ENCODE results near the gene C6orf132. TPM values are rescaled to one million over a fixed set of nuclear protein-coding genes. Genes with fewer than 3 reads are reported as not detected.
"Not testable (repeated sequence)": the region's sequence is repeated elsewhere in the genome, so short reads cannot be mapped to it uniquely, and the experiment has no call there.

The C6orf132 gene
- total RNA-seq, 2 donors from 2014 or later, result 1.9 to 2.8 TPM

- TF ChIP-seq CTCF (IDR thresholded peaks at IDR 0.05), result no peak
- no peak overlapping the region for H3K4me3 ChIP-seq
- DNase-seq (ENCODE audit: low spot score), result no peak
Measured at GRCh38 chr6:42176981-42177380, 34.6 kb upstream of the C6orf132 start.

GRCh38 chr6:42175860-42176259, 33.4 kb upstream of the C6orf132 start:
- Histone ChIP-seq H3K27ac (no peak overlapping the region), H3K36me3 (no peaks in the 10 kb centered on the region), H3K9me3 (no peaks in the 10 kb centered on the region), H3K4me3 (no peak overlapping the region), H3K27me3 (no peaks in the 10 kb centered on the region), H3K4me1 (no peaks in the 10 kb centered on the region)
- no peak for DNase-seq (ENCODE audit: low spot score)
- no peak for TF ChIP-seq CTCF (IDR thresholded peaks at IDR 0.05)

More at GRCh38 chr6:42176981-42177380, 34.6 kb upstream of the C6orf132 start:
- Histone ChIP-seq H3K4me1 (no peaks in the 10 kb centered on the region), H3K27me3 (no peaks in the 10 kb centered on the region), H3K27ac (no peak overlapping the region), H3K36me3 (no peaks in the 10 kb centered on the region), H3K9me3 (no peaks in the 10 kb centered on the region)

- TF ChIP-seq CTCF (IDR thresholded peaks at IDR 0.05), result no peak
- H3K36me3 ChIP-seq, result no peaks in the 10 kb centered on the region
- no peaks in the 10 kb centered on the region for H3K27me3 ChIP-seq
- no peaks in the 10 kb centered on the region for H3K9me3 ChIP-seq
- H3K4me3 ChIP-seq, result no peak within 1 kb of the TSS
- no peak within 1 kb of the TSS for H3K27ac ChIP-seq
- no peaks in the 10 kb centered on the region for H3K4me1 ChIP-seq
- DNase-seq (ENCODE audit: low spot score), result no peak
Measured at GRCh38 chr6:42173101-42173500, 30.7 kb upstream of the C6orf132 start, which contains the start of gene GUCA1A. Gene GUCA1A (plus strand): TSS chr6:42173364. CDS start chr6:42173614, 250 bp downstream.

- Histone ChIP-seq H3K27me3 (no peaks in the 10 kb centered on the region), H3K4me1 (no peaks in the 10 kb centered on the region), H3K27ac (no peak overlapping the region), H3K9me3 (no peaks in the 10 kb centered on the region), H3K4me3 (no peak overlapping the region), H3K36me3 (no peaks in the 10 kb centered on the region)
- no peak for TF ChIP-seq CTCF (IDR thresholded peaks at IDR 0.05)
- DNase-seq (ENCODE audit: low spot score), result no peak
Measured at GRCh38 chr6:42171813-42172581, 29.6 kb upstream of the C6orf132 start.

GRCh38 chr6:42169780-42170179, 27.4 kb upstream of the C6orf132 start:
- not testable (repeated sequence) for DNase-seq (ENCODE audit: low spot score); H3K9me3 ChIP-seq

GRCh38 chr6:42168650-42169049, 26.2 kb upstream of the C6orf132 start:
- H3K27me3 ChIP-seq, result no peaks in the 10 kb centered on the region
- DNase-seq (ENCODE audit: low spot score), result no peak
- TF ChIP-seq CTCF (IDR thresholded peaks at IDR 0.05), result no peak
- H3K4me1 ChIP-seq, result no peaks in the 10 kb centered on the region
- H3K9me3 ChIP-seq, result no peaks in the 10 kb centered on the region
- no peak overlapping the region for H3K4me3 ChIP-seq
- no peaks in the 10 kb centered on the region for H3K36me3 ChIP-seq
- no peak overlapping the region for H3K27ac ChIP-seq

More at GRCh38 chr6:42169780-42170179, 27.4 kb upstream of the C6orf132 start:
- not testable (repeated sequence) for H3K36me3 ChIP-seq, H3K27me3 ChIP-seq, H3K4me1 ChIP-seq, H3K4me3 ChIP-seq, H3K27ac ChIP-seq
